GM12873 (cell line): ENCODE measurements around the gene ABHD17A.

Source experiments
- TF ChIP-seq, protein P1 (sequence below): IDR thresholded peaks from 2 replicates; pipeline ENCODE4 v1.5.1; 2012; ENCODE audit warnings: low read depth, mild to moderate bottlenecking, moderate library complexity, low read length, control low read depth; ENCODE audit not compliant: insufficient read depth; ENCODE audit errors: missing control alignments

ABHD17A gene

GRCh38 chr19:1876496-1877279, 8.6 kb downstream of the ABHD17A start:
- TF ChIP-seq, protein P1, sequence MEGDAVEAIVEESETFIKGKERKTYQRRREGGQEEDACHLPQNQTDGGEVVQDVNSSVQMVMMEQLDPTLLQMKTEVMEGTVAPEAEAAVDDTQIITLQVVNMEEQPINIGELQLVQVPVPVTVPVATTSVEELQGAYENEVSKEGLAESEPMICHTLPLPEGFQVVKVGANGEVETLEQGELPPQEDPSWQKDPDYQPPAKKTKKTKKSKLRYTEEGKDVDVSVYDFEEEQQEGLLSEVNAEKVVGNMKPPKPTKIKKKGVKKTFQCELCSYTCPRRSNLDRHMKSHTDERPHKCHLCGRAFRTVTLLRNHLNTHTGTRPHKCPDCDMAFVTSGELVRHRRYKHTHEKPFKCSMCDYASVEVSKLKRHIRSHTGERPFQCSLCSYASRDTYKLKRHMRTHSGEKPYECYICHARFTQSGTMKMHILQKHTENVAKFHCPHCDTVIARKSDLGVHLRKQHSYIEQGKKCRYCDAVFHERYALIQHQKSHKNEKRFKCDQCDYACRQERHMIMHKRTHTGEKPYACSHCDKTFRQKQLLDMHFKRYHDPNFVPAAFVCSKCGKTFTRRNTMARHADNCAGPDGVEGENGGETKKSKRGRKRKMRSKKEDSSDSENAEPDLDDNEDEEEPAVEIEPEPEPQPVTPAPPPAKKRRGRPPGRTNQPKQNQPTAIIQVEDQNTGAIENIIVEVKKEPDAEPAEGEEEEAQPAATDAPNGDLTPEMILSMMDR: peak; percentile 23

DNA sequence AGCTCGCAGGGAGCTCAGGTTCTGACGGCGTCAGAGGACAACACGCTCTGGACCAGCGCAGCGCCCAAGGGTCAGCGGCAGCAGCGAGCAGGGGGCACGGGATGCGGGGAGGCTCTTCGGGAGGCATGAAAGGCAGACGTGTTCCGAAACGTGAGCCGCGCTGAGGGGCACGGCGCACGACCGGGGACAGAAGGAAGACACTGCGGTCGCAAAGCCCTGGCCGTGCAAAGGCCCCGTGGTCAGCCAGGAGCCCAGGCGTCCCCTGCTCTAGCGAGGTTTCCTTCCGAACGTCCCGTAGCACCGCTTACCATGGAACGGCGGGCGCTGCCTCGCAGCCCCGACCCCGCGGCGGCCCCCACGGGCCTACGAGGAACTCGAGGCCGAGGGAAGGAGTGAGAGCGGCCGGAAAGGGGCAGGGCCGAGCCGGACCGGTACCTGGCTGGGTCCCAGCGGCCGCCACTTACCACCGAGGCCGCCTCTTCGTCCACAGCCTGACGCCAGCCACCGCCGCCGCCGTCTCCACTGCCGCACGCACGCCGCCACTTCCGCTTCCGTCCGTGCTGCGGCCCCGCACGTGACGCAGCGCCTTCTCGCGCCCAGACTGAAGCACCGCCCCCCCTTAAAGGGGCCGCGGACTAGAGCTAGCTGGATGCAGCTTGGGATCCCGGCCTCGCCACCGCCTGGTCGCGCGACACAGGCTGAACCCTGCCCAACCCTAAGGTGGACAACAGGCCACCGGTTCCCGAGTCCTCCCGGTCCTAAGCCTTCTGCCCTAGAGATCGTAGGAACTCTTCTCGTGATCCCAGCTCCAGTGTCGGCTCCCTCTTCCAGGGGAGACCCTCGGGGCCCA, 9.4 kb downstream of the ABHD17A start:
- TF ChIP-seq, protein P1: no peak

DNA sequence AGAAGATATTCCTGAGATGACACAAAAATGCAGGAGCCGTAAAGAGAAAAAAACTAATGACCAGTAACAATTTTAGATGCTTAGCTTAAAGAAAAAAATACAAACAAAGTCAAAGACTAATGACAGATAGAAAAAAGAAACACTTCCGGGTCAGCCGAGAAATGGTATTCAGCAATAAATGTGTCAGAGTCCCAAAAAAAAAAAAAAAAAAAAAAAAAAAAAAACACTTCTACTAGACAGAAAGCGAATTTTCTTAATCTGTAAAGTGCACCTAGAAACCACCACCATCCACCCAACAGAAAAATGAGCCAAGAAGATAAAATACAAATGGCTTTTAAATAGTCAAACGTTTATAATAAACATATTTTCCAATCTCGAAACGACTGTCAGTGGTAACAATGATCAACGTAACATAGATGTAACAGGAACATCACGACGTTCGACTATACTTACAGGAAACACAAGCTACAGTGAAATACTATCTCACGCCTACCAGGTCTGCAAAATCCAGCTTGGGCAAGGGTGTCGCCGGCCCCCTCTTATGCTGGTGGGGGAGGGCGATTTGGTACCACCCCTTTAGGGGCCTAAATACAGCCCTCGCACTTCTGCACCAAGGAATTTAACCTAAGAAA, 10.6 kb downstream of the ABHD17A start:
- TF ChIP-seq, protein P1: no peak

- TF ChIP-seq, protein P1: no peak
Observed at GRCh38 chr19:1873524-1874473, 11.5 kb downstream of the ABHD17A start.

- TF ChIP-seq, protein P1: no peak
Observed at GRCh38 chr19:1872807-1873523, 12.3 kb downstream of the ABHD17A start.

GRCh38 chr19:1871630-1872029, 13.7 kb downstream of the ABHD17A start:
- TF ChIP-seq, protein P1: no peak
